IPS-20b (cell line): ENCODE results near the gene OR51B2.
"Not testable (repeated sequence)": the region's sequence is repeated elsewhere in the genome, so short reads cannot be mapped to it uniquely, and the experiment has no call there.

Experiments
- H3K27ac ChIP-seq: one replicate; pipeline ENCODE4 v1.5.1; 2013; ENCODE audit warnings: low read length
- H3K27me3 ChIP-seq: 2 replicates; pipeline ENCODE4 v1.6.1; 2013; ENCODE audit warnings: mild to moderate bottlenecking, low read length, inconsistent platforms; ENCODE audit not compliant: insufficient read depth
- H3K36me3 ChIP-seq: 2 replicates; pipeline ENCODE4 v1.6.1; 2013; ENCODE audit warnings: low read depth, mild to moderate bottlenecking, inconsistent platforms, low read length, moderate library complexity; ENCODE audit not compliant: insufficient read depth
- H3K4me1 ChIP-seq: 2 replicates; pipeline ENCODE4 v1.6.1; 2013; ENCODE audit warnings: mild to moderate bottlenecking, control low read depth, inconsistent platforms, low read length, moderate library complexity; ENCODE audit not compliant: insufficient read depth
- H3K4me3 ChIP-seq: 2 replicates; pipeline ENCODE4 v1.5.1; 2013; ENCODE audit warnings: mild to moderate bottlenecking, low read length, inconsistent platforms
- H3K9ac ChIP-seq: 2 replicates; pipeline ENCODE4 v1.6.1; 2013; ENCODE audit warnings: low read depth, mild to moderate bottlenecking, inconsistent platforms, low read length, moderate library complexity
- H3K9me3 ChIP-seq: 2 replicates; pipeline ENCODE4 v1.6.1; 2013; ENCODE audit warnings: mild to moderate bottlenecking, low read depth, low read length, inconsistent platforms; ENCODE audit not compliant: insufficient read depth

The OR51B2 gene

GRCh38 chr11:5324197-5324596 lies at the start of gene OR51B2:
TSS of gene OR51B2 (minus strand) at chr11:5324297. CDS start at chr11:5324297, 0 bp downstream.
- Histone ChIP-seq H3K36me3 (no peaks in the 10 kb centered on the region), H3K4me1 (no peaks in the 10 kb centered on the region), H3K27ac (no peak within 1 kb of the TSS), H3K9ac (no peak within 1 kb of the TSS), H3K27me3 (no peaks in the 10 kb centered on the region), H3K4me3 (no peak within 1 kb of the TSS), H3K9me3 (no peaks in the 10 kb centered on the region)

GRCh38 chr11:5369789-5370188 lies 45.7 kb upstream of the OR51B2 start:
- Histone ChIP-seq H3K4me1 (peaks cover 10% of the 10 kb centered on the region), H3K4me3 (no peak overlapping the region), H3K27ac (no peak overlapping the region), H3K36me3 (no peaks in the 10 kb centered on the region), H3K9ac (no peak overlapping the region), H3K27me3 (no peaks in the 10 kb centered on the region), H3K9me3 (peaks cover 10% of the 10 kb centered on the region)

- Histone ChIP-seq H3K9ac (no peak overlapping the region), H3K4me3 (no peak overlapping the region), H3K27ac (no peak overlapping the region)
Measured at GRCh38 chr11:5368502-5369043, 44.5 kb upstream of the OR51B2 start.

DNA sequence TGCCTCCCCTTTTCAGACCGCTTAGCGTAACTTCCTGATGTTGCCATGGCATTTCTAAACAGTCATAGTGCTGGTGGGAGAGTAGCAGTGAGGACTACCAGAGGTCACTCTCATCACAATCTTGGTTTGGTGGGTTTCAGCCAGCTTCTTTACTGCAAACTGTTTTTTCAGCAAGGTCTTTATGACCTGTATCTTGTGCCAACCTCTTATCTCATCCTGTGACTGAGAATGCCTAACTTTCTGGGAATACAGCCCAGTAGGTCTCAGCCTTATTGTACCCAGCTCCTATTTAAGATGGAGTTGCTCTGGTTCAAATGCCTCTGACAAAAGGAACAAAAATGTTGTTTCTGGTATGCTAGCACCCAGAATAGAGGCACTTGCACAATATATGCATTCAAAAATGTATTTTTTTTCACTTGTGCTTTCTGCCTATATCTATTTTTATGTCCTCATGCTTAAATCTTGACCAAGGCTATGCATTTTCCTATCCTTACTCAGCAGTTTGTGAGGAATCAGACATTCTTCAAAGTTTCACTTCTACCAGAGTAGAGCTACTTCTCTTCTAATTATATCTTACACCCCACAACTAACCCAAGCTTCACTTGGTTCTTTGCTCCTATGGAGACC lies 43.5 kb upstream of the OR51B2 start:
- no peak overlapping the region for H3K9ac ChIP-seq
- H3K27me3 ChIP-seq = no peaks in the 10 kb centered on the region
- no peak overlapping the region for H3K4me3 ChIP-seq
- no peaks in the 10 kb centered on the region for H3K36me3 ChIP-seq
- peaks cover under 1% of the 10 kb centered on the region; the same call in 1 of the 2 replicates for H3K9me3 ChIP-seq
- H3K27ac ChIP-seq = no peak overlapping the region
- H3K4me1 ChIP-seq = peaks cover 10% of the 10 kb centered on the region

More at GRCh38 chr11:5368502-5369043, 44.5 kb upstream of the OR51B2 start:
- Histone ChIP-seq H3K27me3 (no peaks in the 10 kb centered on the region), H3K36me3 (no peaks in the 10 kb centered on the region), H3K4me1 (peaks cover 10% of the 10 kb centered on the region), H3K9me3 (peaks cover 10% of the 10 kb centered on the region)

- H3K27me3 ChIP-seq = no peaks in the 10 kb centered on the region
- H3K9me3 ChIP-seq = no peaks in the 10 kb centered on the region
- no peak overlapping the region for H3K4me3 ChIP-seq
- H3K36me3 ChIP-seq = no peaks in the 10 kb centered on the region
- peaks cover 10% of the 10 kb centered on the region for H3K4me1 ChIP-seq
- H3K27ac ChIP-seq = no peak overlapping the region
- no peak overlapping the region for H3K9ac ChIP-seq
Measured at GRCh38 chr11:5366856-5367255, 42.8 kb upstream of the OR51B2 start.

DNA sequence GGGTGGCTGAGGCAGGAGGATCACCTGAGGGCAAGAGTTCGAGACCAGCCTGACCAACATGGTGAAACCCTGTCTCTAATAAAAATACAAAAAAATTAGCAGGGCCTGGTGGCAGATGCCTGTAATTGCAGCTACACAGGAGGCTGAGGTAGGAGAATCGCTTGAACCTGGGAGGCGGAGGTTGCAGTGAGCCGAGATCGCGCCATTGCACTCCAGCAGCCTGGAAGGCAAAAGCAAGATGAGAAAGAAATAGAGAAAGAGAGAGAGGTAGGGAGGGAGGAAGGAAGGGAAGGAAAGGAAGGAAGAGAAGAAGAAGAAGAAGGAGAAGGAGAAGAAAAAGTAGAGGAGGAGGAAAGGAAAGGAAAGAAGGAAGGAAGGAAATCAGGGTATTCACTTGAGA lies 42.3 kb upstream of the OR51B2 start:
- not testable (repeated sequence) for H3K9ac ChIP-seq
- H3K4me1 ChIP-seq = peaks cover 10% of the 10 kb centered on the region

GRCh38 chr11:5364214-5364613 lies 40.1 kb upstream of the OR51B2 start:
- H3K4me3 ChIP-seq = no peak overlapping the region
- H3K9ac ChIP-seq = no peak overlapping the region
- no peak overlapping the region for H3K27ac ChIP-seq
- H3K27me3 ChIP-seq = no peaks in the 10 kb centered on the region
- no peaks in the 10 kb centered on the region for H3K9me3 ChIP-seq
- H3K36me3 ChIP-seq = no peaks in the 10 kb centered on the region
- peaks cover 10% of the 10 kb centered on the region for H3K4me1 ChIP-seq

More for the DNA sequence above, 42.3 kb upstream of the OR51B2 start:
- not testable (repeated sequence) for H3K36me3 ChIP-seq, H3K4me3 ChIP-seq, H3K27me3 ChIP-seq, H3K9me3 ChIP-seq, H3K27ac ChIP-seq

DNA sequence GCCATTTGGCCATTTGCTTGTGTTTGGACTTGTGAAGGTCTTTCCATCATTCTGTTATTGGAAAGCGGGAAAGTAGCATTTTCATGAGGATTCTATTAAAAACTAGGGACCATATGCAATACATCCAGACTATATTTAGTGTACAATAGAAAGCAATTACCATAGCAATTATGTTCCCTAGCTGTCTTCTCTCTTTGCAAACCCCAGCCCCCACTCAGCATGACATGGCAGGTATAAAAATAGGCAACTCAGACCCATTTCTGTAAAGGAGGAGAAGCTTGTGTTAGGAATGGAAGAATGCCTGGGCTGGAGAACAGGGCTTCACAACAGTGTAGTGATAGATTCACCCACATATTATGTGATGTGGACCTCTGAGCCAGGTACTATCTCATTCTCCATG lies 39.6 kb upstream of the OR51B2 start:
- peaks cover 7% of the 10 kb centered on the region for H3K4me1 ChIP-seq
- no peak overlapping the region for H3K4me3 ChIP-seq
- H3K9ac ChIP-seq = no peak overlapping the region
- H3K36me3 ChIP-seq = no peaks in the 10 kb centered on the region
- H3K27me3 ChIP-seq = no peaks in the 10 kb centered on the region
- H3K9me3 ChIP-seq = no peaks in the 10 kb centered on the region
- no peak overlapping the region for H3K27ac ChIP-seq

DNA sequence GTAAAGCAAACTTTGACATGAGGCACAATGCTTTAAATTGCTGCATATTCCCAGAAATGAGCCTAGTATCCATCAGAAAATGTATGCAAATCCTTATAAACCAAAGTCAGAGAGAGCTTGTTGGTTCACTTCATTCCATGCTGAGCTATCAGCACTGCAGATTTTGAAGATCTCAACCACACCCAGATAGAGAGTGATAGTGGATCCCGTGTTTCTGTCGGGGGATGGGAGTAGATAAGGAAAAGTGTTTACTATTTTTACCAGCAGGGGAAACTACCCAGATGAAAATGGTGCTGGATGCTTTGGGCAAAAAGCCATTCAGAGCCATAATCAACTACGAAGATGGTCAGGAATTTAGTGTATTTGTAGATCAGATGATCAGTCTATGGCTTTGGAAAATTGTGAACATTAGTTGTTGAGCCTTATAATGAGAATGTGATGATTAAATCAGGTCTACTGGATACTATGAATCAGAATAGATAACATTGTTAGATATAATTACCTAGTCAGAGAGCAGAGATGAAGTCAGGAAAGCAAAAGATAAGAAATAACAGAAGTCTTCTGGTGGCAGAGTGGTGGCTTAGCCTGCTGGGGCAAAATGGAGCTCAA lies 38.0 kb upstream of the OR51B2 start:
- Histone ChIP-seq H3K4me3 (no peak overlapping the region), H3K9me3 (no peaks in the 10 kb centered on the region), H3K9ac (no peak overlapping the region), H3K27ac (no peak overlapping the region), H3K27me3 (no peaks in the 10 kb centered on the region), H3K36me3 (no peaks in the 10 kb centered on the region), H3K4me1 (no peaks in the 10 kb centered on the region)

- H3K4me3 ChIP-seq, H3K9ac ChIP-seq, H3K27me3 ChIP-seq, H3K4me1 ChIP-seq, H3K9me3 ChIP-seq, H3K27ac ChIP-seq, H3K36me3 ChIP-seq: not testable (repeated sequence)
Measured at GRCh38 chr11:5356031-5356430, 31.9 kb upstream of the OR51B2 start.

DNA sequence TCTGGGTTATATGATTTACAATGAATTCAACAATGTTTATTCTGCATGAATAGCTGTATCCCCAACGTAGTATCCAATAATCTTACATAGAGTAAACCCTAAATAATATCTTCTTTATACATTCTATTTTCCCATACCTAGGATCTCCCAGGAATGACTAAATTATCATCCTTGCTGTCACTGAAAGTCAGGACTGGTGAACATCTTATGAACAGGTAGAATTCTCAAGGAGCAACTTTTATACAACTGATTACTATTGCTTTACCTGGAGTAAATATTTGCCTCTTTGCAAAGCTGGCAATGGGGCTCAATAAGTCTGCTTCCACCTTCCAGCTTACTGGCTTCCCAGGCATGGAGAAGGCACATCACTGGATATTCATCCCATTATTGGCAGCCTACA lies 27.1 kb upstream of the OR51B2 start, which contains the start of gene OR51B6:
OR51B6 (plus strand) TSS at position 301 of the 400 bp plus-strand sequence; CDS start at position 301, 0 bp downstream.
- Histone ChIP-seq H3K36me3 (no peaks in the 10 kb centered on the region), H3K9me3 (no peaks in the 10 kb centered on the region), H3K9ac (no peak within 1 kb of the TSS), H3K4me3 (no peak within 1 kb of the TSS), H3K4me1 (peaks cover 10% of the 10 kb centered on the region; the same call in 1 of the 2 replicates), H3K27me3 (no peaks in the 10 kb centered on the region), H3K27ac (no peak within 1 kb of the TSS)

- Histone ChIP-seq H3K36me3 (no peaks in the 10 kb centered on the region), H3K27me3 (no peaks in the 10 kb centered on the region), H3K4me1 (peaks cover 10% of the 10 kb centered on the region; the same call in 1 of the 2 replicates), H3K9ac (no peak overlapping the region), H3K9me3 (no peaks in the 10 kb centered on the region), H3K27ac (no peak overlapping the region), H3K4me3 (no peak overlapping the region)
Measured at GRCh38 chr11:5349550-5349949, 25.5 kb upstream of the OR51B2 start.
